ENCODE data around the gene KRTCAP2.
A peak's percentile ranks its signal among the peaks of the same experiment; 100 is the strongest.
"Not testable (repeated sequence)": the region's sequence is repeated elsewhere in the genome, so short reads cannot be mapped to it uniquely, and the experiment has no call there.

KRTCAP2 gene

DNA sequence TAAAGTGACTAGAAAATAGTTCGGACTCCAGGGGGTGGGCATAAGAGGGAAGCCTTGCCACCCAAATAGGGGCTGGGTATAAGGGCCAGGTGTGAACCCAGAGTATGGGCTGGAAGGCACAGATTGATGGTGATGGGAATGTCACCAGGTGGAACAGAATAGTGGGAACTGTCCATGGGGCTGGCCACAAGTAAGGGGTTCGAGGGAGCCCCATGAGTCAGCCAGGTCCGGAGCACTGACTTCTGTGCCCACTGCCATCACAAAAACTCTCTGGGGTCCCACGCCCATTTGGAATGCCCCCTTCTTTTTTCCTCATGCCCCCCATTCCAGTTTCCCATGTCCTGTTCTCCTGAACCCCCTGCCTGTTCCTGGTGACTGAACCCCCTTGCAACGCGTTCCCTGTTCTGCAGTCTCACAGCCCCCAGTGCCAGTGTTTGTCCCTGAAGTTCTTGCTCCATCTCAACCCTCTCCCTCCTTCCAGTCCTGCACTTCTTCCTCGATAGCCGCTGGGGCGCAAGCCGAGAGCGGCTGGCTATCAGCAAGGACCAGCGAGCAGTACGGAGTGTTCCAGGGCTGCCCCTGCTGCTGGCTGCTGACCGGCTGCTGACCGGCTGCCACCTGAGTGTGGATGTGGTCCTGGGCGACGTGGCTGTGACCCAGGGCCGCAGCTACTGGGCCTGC, 8.4 kb upstream of the KRTCAP2 start:
- no peak for DNase-seq

GRCh38 chr1:155179112-155180031, 6.3 kb upstream of the KRTCAP2 start:
- peak; percentile 29 for DNase-seq

GRCh38 chr1:155178441-155179111, 5.5 kb upstream of the KRTCAP2 start:
- DNase-seq, result peak; percentile 28

DNA sequence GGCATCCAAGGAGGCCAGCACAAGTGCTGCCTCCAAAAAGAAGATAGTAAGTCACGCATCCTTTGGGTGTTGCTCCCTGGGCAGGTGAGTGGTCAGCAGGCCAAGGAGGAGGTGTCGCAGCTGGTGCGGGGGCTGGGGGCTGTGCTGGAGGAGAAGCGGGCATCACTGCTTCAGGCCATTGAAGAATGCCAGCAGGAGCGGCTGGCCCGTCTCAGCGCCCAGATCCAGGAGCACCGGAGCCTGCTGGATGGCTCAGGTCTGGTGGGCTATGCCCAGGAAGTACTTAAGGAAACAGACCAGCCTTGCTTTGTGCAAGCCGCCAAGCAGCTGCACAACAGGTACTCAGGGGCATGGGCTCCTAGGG, 4.8 kb upstream of the KRTCAP2 start:
- peak; percentile 14 for DNase-seq

DNA sequence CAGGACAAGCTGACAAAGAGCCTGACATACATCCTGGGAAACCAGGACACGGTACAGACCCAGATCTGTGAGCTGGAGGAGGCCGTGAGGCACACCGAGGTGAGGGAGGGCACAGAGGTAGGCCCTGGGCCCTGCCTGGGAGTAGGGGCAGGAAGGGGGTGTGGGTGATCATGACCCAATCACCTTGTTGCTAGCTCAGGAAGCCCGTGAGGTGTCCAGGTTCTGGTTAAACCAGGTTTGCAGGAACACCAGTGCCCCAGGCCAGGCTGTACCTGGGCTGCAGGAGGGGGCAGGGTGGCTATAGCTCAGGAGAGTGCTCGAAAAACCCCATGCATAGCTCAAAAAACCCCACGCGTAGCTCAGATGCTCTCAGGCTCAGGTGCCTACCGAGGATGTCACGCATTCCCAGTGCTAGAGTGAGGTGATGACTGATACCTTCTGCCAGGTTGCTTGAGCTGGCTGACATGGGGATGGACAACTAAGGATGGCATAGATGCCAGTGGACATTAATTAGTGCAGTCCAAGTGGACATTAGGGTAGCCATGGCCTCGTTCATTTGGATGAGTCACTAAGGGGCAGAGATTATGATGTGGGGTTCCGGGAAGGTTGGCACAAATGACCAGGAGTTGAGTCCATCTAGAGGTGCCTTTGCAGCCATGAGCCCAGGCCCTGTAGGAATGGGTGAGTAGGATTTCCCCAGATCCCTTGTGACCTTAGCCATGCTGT, 4.3 kb upstream of the KRTCAP2 start:
- peak; percentile 30 for DNase-seq

- peak; percentile 88 for DNase-seq
These were observed 3.5 kb upstream of the KRTCAP2 start for GRCh38 chr1:155176544-155177071.

GRCh38 chr1:155175927-155176371, 2.8 kb upstream of the KRTCAP2 start:
- peak; percentile 30 for DNase-seq

GRCh38 chr1:155175281-155175926, 2.3 kb upstream of the KRTCAP2 start:
- DNase-seq, result peak; percentile 30

DNA sequence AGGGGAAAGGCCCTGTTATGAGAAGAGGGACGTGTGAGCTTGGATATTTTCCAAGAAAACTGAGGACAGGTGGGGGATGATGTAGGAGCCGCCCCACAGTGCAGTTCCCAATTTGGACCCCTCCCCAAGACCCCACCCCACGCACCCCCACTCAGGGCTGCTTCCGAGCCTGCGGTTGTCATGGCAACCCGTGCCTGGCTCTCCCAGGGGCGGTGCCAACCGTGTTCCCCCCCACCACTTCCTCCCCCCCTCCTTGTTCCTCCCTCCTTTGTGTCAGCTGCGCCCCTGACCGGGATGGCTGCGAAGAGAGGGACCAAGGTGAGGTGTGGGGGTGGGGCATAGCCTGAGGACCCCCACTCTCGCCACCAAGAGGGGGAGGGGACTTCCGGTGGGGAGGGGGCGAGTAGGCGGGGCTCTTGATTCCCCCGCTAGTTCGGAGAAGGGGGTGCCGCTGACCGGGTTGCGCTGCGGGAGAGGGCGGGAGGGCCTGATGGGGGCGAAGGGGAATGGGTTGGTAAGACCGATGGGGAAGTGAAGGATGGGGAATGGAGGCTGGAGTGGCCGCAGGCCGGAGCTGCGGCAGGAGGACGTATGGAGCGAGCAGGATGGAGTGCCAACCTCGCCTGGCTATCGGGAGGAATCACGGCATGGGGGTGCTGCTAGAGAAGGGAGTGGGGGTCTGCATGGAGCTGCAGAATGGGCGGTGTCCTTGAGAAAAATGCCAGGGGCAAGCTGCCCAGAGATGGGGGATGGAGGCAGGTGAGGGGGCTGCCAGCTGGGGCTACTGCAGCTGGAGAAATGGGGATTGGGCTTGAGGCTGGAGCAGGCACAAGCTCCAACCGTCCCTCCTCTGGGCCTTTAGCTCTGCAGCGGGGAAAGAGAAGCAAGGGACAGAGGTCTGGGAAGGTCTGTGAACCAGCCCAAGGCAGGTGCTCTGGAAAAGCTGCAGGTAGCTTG, 1.5 kb upstream of the KRTCAP2 start:
- DNase-seq, result peak; percentile 42

DNA sequence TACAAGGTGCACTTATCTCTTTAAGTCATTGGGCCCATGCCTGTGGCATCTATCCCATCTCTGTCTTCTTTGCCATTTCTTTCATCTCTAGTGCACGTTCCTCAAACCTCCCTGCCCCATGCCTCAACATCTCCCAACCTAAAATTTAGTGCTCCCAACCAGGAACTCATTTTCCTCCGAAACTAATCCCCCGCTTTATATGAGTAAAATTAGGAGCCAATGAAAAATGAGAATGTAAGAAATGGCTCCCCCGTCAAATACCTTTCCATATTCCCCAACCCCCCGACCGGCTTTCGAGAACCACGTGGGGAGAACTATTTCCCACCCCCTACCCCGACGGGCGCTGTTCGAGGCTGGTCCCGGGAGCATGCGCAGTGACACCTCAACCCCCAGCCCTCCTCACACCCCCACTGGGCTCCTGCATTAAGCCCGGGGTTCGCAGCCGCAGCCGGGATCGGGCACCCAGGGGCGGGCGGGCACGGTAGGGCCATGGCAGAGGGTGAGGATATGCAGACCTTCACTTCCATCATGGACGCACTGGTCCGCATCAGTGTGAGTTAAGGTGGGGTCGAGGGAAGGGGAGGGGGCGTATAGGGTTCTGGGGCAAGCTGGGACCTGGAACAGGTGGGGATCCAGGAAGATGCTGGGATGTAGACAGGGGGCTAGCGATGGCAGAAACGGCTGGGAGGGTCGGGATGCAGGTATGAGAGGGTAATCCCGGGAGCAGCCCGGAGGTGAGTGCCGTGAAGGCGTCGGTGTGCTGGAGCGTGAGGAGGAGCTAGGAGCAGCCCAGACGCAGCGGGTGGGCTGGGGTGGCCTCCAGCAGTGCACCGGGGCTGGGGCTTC, 597 bp upstream of the KRTCAP2 start, which contains the start of gene TRIM46:
Gene TRIM46 (plus strand): TSS at position 372 of the 846 bp plus-strand sequence. CDS start 118 bp downstream, at position 490.
- peak; percentile 66 for DNase-seq

- DNase-seq, result no peak
These were observed 1.0 kb downstream of the KRTCAP2 start for GRCh38 chr1:155171836-155172731.

DNA sequence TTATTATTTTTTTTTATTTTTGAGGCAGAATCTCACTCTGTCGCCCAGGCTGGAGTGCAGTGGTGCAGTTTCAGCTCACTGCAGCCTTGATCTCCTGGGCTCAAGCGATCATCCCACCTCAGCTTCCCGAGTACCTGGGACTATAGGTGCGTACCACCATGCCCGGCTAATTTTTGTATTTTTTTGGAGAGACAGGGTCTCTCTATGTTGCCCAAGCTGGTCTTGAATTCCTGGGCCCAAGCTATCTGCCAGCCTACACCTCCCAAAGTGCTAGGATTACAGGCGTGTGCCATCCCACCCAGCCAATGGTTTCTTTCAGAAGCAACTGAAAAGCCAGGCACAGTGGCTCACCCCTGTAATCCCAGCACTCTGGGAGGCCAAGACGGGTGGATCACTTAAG, 2.3 kb downstream of the KRTCAP2 start:
- no peak for DNase-seq

DNA sequence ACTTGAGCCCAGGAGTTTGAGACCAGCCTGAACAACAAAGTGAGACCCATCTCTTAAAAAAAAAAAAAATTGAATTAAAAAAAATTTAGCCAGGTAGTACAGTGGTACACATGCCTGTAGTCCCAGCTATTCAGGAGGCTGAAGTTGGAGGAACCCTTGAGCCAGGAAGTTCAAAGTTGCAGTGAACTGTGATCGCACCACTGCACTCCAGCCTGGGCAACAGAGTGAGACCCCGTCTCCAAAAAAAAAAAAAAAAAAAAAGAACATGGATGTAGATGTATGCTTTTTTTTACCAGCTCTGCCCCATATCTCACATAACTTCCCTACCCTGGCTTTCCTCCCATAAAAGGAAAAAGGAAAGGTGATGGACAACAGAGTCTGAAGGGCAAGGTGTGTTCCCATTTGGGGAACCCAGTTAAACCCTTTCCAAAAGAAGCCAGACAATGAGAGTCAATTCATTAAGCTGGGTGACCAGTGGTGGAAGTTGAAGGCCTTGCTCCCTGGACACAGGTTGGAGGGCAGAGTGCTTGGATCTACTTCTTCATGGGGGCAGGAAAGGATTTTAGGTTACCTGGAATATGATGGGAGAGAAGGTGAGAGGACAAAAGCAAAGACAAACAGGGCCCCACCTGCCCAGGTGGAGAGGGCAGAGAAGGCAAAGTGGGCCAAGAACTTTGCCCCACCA, 2.9 kb downstream of the KRTCAP2 start:
- no peak for DNase-seq

DNA sequence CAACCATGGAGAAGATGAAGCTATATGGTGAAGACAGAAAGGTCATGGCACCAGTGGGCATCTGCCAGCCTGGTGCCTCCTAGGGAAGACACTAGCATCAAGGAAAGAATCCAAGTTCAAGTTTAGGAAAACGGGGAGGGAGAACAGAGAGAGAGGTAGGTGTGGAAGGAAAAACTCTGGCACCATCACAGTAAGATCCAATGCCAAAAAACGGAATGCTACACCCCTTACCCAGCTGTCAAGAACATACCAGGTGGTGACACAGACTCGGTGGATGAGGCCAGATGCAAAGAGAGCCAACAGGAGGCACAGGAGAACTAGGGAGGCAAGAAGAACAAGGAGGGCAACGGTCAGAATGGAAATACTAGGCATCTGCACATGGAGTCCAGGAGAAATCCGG, 3.6 kb downstream of the KRTCAP2 start:
- DNase-seq, result no peak

DNA sequence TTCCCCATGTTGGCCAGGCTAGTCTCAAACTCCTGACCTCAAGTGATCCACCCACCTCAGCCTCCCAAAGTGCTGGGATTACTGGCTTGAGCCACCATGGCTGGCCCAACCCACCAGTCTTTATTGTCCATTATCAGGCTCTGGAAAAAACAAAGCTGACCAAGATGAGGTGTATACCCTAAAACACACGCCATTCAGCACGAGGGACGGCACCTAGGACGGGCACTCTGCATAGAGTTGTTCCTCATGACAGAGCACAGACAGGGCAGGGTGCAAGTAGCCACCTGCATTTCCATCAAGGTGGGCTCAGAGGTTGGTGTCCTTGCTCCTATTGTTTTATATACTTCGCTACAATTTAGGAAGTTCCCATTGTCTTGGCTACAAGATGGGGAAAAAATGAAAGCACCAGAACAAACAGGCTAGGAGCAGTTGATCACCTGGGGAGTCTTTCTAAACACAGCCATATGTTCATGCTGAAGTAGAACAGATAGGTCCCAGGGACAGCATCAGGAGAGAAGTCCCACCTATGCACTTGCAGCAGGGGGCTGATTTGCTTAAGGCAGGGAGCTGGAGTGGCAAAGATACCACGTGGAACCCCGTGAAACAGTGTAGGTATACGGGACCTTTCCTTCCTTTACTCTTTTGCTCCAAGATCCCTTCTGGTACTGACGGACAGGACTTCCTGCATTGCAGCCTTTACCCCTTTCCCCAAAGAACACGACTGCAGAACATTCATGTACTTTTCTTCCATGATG, 4.5 kb downstream of the KRTCAP2 start:
- DNase-seq, result no peak

DNA sequence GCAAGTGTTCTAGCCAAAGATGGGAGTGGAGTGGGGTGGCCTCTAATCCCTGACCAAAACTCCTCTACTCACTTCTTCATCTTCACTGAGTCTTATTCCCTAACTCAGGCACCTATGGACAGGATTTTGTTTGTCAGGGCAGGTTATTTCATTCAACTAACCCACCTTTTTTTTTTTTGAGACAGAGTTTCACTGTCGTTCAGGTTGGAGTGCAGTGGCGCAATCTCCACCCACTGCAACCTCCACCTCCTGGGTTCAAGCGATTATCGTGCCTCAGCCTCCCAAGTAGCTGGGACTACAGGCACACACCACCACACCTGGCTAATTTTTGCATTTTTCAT, 5.0 kb downstream of the KRTCAP2 start:
- not testable (repeated sequence) for DNase-seq
